GM19025 (cell line): Measurements from ENCODE around the gene PLPP2.

Source experiments
- ATAC-seq: cut with Tn5 transposase; IDR thresholded peaks from one replicate; pipeline ENCODE4 v1.9.1; 2021; ENCODE audit warnings: mild to moderate bottlenecking, low read depth, moderate library complexity; ENCODE audit not compliant: unreplicated experiment

The PLPP2 gene

DNA sequence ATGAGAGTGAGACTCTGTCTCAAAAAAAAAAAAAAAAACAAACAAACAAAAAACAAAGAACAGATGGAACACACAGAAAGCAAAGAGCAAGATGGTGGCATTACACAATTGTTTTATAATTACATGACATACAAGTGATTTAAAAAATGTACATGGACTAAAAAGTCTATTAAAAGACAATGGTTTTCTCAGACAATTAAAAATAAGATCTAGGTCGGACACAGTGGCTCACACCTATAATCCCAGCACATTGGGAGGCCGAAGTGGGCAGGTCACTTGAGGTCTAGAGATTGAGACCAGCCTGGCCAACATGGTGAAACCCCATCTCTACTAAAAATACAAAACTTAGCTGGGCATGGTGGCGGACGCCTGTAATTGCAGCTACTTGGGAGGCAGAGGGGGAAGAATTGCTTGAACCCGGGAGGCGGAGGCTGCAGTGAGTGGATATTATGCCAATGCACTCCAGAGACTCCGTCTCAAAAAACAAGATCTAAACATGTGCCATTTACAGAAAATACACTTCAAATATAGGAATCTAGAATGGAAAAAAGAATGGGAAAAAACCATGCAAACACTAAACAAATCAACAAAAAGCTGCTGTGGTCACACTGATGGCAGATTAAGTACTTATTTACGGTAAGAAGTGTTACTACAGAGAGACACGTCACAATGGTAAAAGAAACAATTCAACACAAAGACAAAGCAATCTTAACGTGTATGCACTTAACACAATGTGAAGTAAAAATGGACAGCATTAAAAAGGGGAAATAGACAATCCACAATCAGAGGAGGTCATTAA is 26.7 kb upstream of the PLPP2 start:
- ATAC-seq = no peak

GRCh38 chr19:315811-316210 is 24.6 kb upstream of the PLPP2 start:
- ATAC-seq = no peak

GRCh38 chr19:313988-314815 is 23.0 kb upstream of the PLPP2 start:
- no peak for ATAC-seq

- ATAC-seq = no peak
Measured at GRCh38 chr19:313169-313987, 22.2 kb upstream of the PLPP2 start.

DNA sequence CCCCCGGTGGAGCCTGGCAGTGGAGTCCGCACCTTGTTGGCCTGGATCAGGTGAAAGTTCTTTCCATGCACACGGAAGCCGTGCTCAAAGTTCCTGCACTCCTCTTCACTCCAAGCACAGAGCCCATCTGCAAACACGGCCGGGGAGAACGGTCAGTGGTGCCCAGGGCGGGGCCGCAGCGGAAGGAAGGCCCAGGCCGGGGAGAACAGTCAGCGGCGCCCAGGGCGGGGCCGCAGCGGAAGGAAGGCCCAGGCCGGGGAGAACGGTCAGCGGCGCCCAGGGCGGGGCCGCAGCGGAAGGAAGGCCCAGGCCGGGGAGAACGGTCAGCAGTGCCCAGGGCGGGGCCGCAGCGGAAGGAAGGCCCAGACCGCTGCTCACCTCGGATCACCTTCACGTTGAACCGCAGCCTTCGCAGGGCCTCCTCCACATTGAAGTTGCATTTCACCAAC is 20.6 kb upstream of the PLPP2 start:
- ATAC-seq = no peak

DNA sequence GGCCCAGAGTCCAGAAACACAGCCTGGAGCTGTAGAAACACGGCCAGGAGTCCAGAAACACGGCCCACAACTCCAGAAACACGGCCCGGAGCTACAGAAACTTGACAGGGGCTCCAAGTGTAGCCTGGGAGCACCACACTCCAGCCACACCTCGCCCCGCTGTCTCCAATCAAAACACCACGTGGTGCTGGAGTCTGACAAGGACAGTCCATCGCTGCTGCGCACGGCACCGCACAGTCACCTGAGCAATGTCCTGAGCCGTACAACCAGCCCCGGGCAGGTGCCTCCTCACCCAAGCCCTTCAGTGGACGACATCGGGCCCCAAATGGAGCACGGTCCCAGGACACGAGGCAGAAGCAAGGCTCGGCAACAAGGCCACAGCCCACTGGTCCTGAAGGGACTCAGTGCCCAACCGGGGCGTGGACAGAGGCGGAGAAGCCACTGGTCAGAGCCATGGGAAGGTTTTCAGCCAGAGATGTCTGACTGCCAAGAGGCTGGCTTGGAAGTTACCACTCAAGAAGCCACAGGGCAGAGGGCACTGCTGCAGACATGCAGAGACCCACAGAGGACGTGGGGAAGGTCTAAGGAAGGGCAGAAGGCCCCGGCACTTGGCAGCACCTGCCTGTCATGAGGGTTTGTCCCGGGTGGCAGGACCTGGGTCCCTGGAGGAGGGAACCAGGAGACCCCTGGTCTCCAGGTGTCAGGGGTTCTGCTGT is 19.7 kb upstream of the PLPP2 start:
- no peak for ATAC-seq

GRCh38 chr19:310141-310651 is 19.0 kb upstream of the PLPP2 start:
- ATAC-seq = no peak

DNA sequence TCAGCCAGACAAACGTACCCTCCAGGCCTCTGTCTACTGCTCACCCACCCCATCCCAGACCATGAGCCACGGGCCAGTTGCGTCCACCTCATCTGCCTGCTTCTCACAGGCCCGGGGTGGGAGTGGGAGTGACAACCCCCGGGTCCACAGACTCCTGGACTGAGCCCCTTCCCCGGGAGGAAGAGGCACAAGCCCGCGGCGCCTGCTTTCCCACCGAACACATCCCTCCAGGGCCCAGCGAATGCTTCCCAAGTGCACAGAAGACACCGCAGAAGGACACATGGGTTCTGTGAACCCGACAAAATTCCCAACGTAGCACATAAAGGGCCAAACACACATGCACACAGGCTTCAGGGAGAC is 18.0 kb upstream of the PLPP2 start:
- no peak for ATAC-seq

DNA sequence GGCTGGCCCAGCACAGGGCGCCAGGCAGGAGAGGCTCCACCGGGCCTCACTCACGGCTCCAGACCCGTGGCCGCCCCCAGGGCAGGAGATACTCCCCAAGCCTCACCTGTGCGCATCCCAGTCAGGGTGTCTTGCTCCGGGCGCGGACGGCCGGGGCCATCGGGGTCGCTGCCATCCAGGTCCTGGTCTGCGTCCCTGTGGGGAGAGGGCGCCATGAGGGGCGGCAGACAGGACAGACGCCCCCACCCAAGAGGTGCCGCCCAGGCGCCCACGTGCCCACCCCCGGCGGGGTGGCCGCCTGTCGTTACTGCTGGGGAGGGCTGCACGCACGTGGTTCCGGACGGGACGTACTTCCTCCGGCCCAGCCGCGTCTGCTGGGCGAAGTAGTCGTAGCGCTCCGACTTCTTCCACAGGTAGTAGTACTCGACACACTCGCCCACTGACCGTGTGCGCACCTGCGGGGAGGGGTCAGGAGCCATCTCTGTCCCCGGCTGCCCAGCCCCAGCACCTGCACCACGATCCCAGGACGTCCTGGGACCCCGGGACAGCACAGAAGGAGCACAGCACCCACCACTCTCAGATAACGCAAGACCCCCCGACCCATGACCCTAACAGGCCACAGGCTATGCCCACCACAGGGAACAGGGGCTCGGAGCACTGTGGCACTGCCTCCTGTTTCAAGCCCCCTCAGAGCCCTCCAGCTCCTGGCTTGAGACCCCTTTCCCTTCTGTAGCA is 17.4 kb upstream of the PLPP2 start:
- ATAC-seq = no peak

DNA sequence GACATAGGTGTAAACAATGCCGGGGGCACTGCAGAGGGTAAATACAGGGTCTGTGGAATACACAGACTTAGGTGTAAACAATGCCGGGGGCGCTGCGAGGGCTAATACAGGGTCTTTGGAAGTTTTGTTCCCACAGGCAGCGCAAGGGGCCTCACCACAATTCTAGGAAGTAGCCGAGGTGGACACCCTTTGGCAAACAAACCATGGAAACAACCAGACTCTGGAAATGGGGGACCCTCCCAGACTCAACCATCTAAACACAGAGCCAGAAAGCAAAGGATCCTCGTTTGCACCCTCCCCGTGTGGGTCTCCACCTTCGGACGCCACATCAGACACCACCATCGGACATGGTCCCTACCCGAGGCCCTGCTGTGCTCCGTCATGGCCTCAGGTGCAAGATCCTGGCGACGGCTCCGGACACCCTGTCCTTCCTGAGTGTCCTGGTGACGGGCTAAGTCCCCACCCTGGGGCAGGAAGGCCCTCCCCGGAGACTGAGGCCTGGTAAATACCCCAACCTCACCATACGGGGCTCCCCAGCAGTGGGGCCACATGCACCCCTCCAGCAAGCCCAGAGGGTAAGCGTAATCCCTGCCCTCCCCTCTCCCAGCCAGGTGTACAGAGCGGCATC is 16.7 kb upstream of the PLPP2 start:
- no peak for ATAC-seq

GRCh38 chr19:307111-307531 is 15.9 kb upstream of the PLPP2 start:
- no peak for ATAC-seq

GRCh38 chr19:306151-306900 is 15.1 kb upstream of the PLPP2 start:
- ATAC-seq = no peak

DNA sequence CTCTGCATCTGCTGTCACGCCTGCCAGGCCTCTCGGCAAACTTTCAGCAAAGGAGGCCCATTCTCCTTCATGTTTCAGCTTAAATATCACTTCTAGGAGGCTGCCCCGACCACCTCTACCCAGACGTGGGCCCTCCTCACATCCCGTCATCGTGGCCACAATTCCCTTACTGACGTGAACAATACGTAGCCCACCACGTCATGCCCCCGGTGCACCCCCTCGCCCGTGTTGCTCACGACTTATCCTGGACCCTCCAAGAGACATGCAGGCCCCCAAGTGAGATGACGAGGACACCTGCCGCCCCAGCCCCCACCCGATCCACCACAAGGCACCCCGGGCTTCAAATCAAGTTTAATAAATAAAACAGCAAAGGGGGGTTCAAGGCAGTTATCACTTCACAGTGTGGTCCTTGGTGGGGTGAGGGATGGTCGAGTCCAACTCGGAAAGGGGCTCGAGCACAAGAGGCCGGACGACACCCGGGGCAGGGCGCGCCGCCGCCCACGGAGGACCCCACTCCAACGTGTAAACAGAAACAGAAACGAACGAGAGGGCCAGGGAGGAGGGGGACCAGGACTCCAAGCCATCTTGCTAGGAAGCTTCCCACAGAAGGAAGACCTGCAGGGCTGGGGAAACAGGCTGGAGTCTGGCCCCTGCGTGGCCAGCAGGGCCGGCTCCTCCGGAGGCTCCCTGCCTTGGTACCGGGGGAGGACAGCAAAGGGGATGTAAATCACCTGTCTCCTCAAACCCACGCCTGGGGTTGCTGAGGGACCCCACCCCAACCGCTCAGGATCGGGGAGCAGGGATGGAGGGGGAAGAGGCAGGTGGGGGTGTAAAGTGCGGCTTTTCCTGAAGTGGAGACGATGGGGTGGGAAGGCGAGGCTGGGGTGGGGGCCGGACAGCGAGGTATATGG is 14.3 kb upstream of the PLPP2 start:
- no peak for ATAC-seq

GRCh38 chr19:296476-297225 is 5.4 kb upstream of the PLPP2 start:
- no peak for ATAC-seq

DNA sequence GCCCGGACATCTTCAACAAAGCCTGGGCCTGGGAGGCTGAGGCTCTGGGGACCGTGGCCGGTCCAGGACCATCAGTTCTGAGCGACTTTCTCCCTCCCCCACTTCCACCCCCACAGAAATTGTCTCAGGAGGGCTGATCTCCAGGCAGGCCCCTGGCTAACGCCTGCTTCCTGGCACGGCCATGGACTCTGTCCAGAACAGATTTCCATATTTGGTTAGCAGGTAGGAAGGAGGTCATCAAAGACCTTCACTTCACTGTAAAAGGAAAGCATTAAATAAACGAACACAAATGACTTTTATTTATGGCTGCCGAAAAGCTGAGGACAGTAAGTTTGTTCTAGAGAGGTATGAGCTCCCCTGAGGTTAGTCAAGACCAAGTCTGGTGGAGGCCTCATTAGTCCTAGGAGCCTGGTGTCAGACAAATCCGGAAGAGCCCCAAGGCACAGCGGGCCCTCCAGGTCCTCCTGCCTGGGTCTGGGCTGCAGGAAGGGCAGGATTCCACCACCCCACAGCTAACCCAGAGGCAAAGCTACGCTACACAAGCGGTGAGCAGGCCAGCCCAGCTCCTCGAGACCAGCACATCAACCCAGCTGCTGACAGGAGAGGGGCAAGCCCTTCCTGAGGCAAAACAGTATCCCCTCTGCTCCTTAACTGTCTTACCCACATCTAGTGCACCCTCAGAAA is 4.6 kb upstream of the PLPP2 start:
- ATAC-seq = no peak
